HG03095 (cell line): ENCODE results near the gene NRG2.
A peak's percentile ranks its signal among the peaks of the same experiment; 100 is the strongest.

Experiments
- ATAC-seq: cut with Tn5 transposase; IDR thresholded peaks from one replicate; pipeline ENCODE4 v1.9.1; 2021; ENCODE audit warnings: moderate library complexity; ENCODE audit not compliant: unreplicated experiment

Gene NRG2

GRCh38 chr5:139863855-139864558 lies 179.1 kb downstream of the NRG2 start:
- peak; percentile 73 for ATAC-seq

- ATAC-seq: no peak
Observed at GRCh38 chr5:139863361-139863760, 179.7 kb downstream of the NRG2 start.

DNA sequence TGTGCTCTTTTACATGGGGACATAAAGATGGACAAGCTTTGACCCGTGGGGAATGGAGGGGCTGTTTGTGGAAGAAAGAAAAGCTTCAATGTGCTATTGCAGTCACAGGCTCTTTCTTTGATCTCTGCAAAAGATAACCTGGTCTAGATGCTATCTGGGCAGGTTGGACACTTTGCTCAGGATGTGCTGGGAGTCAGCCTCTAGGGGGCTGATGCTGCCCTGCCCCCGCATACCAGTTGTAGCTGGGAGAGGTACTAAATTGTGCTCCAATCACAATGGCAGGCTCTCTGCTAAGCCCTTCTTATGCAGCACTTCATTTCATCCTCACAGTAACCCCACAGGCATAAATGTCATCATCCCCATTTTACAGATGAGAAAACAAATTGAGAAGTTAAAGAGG lies 180.3 kb downstream of the NRG2 start:
- ATAC-seq: no peak

GRCh38 chr5:139862313-139862712 lies 180.8 kb downstream of the NRG2 start:
- no peak for ATAC-seq

DNA sequence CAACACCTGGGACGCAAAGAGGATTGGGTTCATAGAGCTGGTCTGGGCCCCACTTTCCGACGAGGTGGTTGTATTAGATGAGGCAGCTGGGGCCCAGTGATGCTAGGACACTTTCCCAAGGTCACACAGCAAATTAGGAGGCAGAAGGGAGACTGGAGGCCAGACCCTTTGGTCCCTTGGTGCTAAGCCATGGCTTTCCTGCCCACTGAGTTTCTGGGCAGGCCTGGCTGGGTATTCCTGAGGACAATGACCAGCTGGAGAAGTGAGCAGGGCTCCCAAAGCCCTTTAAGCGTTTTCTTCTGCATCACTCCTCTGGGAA lies 181.3 kb downstream of the NRG2 start:
- no peak for ATAC-seq

DNA sequence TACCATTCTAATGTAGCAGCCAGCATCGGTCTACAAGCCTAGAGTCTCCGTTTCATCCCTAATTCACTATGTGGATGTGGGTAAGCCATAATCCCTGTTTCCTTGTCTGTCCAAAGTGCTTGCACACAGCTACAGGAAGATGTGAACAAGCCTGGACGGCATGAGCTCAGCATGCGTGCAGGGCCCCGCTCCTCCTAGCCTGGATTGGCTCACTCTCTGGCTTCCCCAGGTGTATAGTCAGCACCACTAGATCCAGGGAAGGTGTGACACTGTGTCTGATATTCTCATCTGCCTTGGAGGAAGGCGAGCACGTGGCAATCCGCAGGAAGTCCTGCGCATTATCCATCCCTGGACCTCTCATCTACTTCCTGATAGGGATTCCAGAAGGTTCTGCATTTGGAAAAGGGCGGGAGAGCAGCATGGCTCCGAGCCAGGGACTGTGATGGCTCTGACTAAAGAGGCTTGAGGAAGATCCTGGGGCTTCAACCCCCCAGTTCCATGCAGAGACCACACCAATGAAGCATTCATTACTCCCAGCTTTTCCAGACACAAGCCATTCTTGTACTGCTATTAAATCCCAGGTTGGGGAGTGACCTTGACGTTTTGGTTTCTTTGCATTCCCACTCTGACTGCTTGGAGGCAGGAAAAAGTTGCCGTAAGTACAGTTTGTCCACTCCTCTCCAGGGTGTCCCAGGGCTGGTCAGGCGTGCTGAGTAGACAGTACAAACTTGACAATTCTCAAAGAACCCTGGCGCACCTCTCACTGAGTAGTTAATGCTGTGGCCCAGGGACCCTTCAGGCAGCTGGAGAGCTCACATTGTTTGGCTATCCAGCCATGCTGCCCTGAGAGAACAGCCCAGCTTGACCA lies 181.8 kb downstream of the NRG2 start:
- no peak for ATAC-seq

- no peak for ATAC-seq
Observed at GRCh38 chr5:139859013-139859412, 184.1 kb downstream of the NRG2 start.

DNA sequence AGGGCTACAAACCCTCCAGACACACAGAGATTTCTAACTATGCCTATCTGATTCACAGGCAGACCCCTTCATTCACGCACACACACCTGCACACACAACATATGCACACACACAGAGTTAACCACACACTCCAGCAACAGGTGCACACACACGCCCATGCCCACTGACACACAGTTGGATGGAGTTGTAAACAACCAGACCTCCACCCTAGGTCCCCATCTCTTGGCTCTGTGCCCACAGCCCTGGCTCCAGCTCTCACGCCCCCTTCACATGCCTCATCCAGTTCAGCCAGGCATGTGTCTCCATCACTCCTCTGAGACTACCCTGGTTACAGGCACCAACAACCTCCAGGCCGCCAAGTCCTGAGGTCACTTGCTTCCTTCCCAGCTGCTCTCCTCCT lies 186.4 kb downstream of the NRG2 start:
- ATAC-seq: no peak

DNA sequence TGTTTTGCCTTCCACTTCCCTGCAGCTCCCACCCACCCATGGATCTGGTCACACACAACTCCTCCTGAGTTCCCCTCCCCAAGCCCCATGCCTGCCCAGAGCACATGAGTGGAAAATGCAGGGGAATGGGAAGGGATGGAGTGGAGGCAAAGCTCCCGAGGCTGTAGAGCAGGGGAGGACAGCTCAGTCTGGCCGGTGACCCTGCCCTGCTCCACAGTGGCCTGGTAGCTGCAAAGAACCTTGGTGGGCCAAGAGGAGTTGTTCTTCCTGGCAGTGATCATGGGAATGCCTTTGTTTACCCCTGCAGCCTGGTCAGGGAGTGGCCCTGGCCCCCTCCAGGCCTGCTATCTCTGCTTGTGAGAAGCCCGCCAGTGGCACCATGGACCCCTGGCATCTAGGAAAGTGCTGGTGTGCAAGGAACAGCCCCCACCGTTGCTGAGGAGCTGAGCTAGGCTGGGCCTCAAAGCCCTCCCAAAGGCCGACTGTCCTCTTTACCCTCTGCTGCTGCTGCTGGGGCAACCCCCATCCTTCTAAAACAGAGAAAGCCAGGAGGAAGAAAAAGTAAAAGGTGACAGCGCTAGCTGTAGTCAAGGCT lies 187.1 kb downstream of the NRG2 start:
- ATAC-seq: no peak

DNA sequence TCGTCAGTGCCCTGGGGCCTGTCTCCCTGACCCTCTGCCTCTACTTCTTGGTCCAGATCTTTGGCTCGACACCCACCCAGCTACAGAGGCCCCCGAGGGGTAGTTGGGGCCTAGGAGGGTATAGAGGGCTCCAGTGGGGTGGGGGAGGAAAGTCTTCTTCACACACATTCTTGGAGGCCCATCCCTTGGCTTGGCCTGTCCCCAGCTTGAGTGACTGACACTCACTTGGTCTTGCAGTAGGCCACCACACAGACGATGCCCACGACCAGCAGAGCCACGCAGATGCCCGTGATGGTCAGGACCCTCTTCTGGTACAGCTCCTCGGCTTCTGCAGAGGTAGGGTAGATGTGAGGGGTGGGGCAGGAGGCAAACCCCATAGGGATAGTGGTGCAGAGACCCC lies 187.6 kb downstream of the NRG2 start:
- ATAC-seq: no peak

GRCh38 chr5:139854953-139855352 lies 188.1 kb downstream of the NRG2 start:
- no peak for ATAC-seq

DNA sequence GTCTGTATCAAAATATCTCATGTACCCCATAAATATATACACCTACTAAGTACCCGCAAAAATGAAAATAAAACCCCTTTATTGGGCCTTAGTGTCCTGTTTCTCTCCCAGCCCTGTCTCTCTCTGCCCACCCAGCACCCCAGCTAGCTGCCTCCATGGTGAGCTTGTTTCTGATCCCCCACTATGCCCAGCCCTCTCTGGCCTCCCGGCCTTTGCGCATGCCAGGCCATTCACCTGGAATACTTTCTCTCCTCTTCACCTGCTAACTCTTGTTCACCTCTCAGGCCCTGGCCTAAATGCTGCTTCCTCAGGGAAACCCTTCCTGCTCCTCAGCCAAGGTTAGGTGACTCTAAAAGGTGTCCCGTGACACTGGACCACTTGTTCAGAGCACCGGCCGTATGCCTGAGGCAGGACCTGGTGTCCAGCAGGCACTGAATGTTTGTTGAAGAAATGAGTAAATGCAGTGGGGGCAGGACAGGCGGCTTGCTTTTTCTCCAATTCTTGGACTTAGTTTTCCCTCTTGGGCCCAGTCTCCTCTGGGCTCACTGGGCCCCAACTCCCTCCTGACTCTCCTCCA lies 189.0 kb downstream of the NRG2 start:
- no peak for ATAC-seq

GRCh38 chr5:139852696-139853095 lies 190.4 kb downstream of the NRG2 start:
- ATAC-seq: no peak

DNA sequence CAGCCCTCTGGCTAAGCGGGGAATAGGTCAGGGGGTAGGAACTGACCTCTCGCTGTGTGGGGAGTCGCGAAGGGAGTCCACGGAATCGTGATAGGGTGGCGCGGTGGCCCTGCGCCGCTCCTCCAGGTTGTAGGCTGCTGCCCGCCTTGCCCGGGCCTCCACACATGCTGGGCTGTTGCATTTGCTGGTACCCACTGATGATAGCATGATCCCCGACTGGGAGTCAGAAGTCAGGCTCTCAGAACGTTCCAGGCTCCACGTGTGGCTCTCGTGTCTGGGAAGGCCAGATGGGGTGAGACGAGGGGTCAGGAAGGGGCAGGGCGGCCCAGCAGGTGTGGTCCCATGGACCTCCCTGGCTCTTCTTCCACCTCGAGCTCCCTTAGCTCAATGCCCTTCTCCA lies 191.5 kb downstream of the NRG2 start:
- ATAC-seq: no peak

DNA sequence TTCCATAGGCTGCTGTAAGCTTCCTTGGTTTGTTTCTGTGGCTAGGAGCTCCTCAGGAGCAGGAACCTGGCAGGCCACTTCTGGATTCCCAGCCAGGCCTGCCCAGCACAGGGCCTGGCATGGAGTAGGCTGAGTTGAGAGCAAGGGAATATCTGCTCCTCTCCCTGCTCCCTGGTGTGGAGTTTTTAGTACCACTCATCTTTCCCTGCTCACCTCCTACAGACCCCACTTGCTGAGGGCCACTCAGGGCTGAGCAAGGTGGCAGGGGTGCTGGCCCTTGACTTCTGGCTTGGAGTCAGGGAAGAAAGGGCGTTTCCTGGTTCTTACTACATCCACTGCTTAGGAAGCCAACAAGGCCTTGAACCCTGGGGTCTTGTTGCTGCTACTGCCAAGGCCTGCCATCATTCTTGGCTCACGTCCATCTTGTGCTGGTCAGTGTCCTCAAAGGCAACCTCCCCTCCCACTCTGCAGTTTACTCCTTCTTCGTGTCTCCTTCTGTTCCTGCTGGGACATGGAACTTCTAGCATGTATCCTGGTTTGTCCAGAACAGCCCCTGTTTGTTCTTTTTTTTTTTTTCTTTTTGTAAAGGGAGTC lies 192.6 kb downstream of the NRG2 start:
- no peak for ATAC-seq

DNA sequence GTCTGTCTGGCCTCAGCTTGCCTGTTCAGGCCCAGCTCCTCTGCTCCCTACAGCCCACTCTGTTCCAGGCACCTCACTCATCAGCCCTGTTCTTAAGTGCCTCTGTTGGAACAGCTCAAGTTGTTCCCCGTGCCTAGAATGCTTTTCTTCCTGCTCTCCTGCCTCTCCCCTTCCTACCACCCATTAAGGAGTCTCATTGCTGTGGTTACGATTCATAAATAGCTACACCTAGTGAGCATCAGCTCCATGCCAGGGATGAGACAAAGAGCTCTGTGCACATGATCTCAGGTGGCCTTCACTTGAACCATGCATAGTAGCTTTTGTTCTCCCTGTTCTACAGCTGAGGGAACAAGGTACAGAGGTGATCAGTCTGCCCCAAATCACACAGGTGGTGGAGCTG lies 193.2 kb downstream of the NRG2 start:
- no peak for ATAC-seq

- no peak for ATAC-seq
Observed at GRCh38 chr5:139849501-139849900, 193.6 kb downstream of the NRG2 start.

- ATAC-seq: no peak
Observed at GRCh38 chr5:139848508-139849100, 194.5 kb downstream of the NRG2 start.

DNA sequence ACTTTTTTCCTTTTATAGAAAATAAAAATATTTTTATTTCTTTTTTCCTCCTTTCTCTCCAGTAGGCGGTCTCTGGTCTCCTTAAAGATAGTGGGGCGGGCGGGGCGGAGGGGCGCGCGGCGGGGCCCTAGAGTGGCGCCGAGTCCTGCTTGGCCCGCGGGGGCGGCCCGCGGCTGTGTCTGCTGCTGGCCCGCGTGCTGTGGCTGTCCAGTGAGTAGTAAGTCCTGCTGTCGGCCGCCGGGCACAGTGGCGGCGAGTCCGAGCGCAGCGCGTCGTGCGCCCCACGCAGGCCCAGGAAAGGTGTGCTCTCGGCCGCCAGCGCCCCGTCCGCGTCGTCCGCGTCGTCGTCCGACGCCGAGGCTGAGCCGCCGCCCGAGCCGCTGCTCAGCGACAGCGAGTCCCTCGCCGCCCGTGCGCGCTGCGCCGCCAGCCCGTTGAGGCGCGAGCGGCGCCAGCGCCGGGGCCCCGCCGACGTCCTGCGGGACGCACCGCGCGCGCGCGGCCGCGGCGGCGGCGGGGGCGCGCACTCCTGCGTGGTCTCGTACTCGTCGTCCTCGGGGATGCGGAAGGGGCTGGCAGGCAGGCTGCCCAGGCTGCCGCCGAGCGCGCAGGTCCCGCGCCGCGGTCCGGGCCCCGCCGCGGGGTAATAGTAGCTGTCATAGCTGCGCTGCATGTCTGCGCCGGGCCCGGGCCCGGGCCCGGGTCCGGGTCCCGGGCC lies 195.2 kb downstream of the NRG2 start:
- peak; percentile 60 for ATAC-seq

DNA sequence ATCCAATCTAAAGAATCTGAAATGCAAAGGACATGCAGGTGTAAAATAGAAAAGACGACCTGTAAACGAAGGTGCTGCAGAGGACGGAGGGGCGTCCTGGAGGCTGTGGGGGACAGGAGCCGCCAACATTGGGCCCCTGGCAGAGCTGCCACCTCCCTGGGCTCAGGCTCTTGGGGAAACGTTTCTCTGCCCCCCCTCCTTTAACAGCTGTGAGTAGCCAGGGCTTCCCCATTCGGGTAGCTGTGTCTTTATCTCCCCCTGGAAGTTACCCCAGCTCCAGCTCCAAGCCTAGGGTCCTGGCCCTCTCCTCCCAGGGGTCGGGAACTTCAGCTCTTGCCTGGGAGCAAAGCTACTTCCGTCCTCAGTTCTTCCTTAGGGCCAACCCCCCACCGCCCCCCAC lies 196.0 kb downstream of the NRG2 start:
- no peak for ATAC-seq
